AG20443 (cell line): ENCODE results near the gene TSC22D3.
"Not testable (repeated sequence)": the region's sequence is repeated elsewhere in the genome, so short reads cannot be mapped to it uniquely, and the experiment has no call there.

Source experiments
- DNase-seq: peaks from one replicate; pipeline ENCODE4 v3.0.0; 2012; ENCODE audit warnings: low spot score, mixed read lengths

TSC22D3 gene

DNA sequence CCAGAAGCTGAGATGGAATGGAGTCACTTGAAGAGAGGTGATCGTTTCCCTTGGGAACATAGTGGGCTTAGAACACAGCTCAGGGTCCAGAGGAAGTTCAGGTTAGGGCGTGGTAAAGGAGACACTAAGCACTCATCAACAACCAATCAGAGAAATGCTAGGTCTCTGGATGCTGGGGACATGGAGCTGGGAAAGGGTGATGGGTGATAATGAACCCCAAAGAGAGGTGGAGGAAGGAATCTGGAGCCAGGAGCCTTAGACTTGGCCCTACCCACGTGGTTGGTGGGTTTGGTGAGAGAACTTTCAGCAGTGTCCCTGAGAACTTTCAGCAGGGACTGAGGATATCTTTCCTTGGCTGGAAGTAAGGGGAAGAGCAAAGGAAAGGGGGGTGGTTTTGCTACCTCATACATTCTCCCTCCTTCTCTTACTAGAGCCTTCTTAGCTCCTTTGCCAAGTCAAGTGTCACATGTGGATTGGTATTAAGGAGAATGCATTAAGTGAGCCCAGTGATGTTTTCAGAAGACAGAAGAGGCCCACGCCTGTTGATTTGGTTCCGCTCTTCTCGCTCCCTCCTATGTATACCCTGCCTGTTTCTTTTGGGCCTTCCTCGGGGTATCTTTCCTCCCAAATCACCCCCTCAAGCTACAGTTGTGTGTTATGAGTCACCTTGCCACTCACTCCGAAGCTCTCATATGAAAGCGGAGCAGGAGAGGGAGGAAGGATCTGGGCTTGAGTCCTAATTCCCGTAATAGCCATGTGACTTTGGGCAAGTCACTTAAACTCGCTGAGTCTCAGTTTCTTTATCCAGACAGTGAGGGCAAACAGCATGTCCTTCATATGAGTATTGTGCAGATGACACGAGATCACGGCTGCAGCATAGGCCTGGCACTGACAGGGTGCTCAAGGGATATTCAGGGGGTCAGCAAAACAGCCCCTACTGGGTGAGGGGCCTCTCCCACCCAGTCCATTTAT lies 63.1 kb downstream of the TSC22D3 start:
- DNase-seq: peak; percentile 7

GRCh38 chrX:107711521-107712181 lies 63.9 kb downstream of the TSC22D3 start:
- no peak for DNase-seq

- DNase-seq: peak; percentile 78
Observed at GRCh38 chrX:107710617-107711391, 64.8 kb downstream of the TSC22D3 start.

- DNase-seq: no peak
Observed at GRCh38 chrX:107709266-107709806, 66.3 kb downstream of the TSC22D3 start.

GRCh38 chrX:107708762-107709161 lies 66.8 kb downstream of the TSC22D3 start:
- no peak for DNase-seq

- DNase-seq: no peak
Observed at GRCh38 chrX:107707866-107708265, 67.7 kb downstream of the TSC22D3 start.

- DNase-seq: no peak
Observed at GRCh38 chrX:107706309-107706708, 69.3 kb downstream of the TSC22D3 start.

GRCh38 chrX:107704587-107704986 lies 71.0 kb downstream of the TSC22D3 start:
- DNase-seq: no peak

GRCh38 chrX:107704181-107704580 lies 71.4 kb downstream of the TSC22D3 start:
- no peak for DNase-seq

DNA sequence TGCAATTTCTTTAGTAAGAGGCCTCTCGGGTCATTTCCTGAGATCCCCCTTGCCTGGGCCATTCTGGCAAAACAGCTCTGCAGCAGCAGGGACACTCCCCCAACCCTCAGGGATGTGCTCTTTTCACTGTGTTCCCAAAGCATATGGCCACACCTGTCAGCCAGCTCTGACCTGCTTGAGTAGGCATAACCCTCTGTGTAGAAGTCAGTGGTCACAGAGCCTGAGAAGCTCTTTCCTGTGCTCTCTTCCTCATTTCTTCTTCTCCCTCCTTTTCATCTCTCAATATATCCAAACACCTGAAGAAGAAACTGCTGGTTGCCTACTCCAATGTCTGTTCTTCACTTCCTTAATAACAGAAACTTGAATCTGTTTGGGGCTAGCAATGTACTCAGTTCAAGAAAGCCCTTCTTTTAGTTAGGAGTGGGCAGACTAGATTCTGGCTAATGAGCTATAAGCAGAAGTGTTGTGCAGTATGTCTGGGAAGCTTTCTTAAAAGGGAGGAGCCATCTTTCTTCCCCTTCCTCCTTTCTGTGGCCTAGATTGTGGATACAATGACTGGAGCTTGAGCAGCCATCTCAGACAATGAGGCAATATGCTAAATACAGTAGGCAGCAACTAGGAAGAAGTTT lies 74.0 kb downstream of the TSC22D3 start:
- no peak for DNase-seq

GRCh38 chrX:107700790-107701189 lies 74.8 kb downstream of the TSC22D3 start:
- DNase-seq: no peak

GRCh38 chrX:107700317-107700774 lies 75.2 kb downstream of the TSC22D3 start:
- peak; percentile 28 for DNase-seq

- no peak for DNase-seq
Observed at GRCh38 chrX:107699616-107700015, 76.0 kb downstream of the TSC22D3 start.

DNA sequence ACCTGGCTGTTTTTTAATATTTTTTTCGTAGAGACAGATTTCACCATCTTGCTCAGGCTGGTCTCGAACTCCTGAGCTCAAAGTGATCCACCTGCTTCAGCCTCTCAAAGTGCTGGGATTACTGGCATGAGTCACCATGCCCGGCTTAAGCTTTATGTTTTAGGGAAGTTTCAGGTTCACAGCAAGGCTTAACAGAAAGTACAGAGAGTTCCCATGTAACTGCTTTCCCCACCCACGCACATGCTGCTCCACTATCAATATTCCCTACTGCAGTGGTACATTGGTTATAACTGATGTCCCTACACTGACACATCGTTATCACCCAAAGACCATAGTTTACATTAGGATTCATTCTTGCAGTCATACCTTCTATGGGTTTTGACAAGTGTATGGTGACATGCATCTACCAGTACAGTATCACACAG lies 84.6 kb downstream of the TSC22D3 start:
- DNase-seq: no peak

DNA sequence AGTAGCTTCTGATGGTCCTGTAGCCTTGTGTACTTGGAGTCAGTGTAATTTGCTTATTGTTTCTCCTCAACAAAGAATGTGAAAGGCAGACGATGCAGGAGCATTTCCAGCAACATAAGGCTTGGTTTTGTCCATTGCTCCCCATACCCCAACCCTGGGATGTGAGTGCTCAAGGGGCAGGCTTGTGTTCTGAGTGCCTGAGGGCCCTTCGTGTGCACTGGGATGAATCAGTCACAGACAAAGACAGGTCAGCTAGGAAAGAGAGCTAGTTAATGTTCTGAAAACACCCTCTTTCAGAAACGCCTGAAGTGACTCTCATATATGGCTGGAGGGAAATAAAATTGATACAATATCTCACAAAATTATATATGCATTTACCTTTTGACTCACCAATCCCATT lies 88.1 kb downstream of the TSC22D3 start:
- DNase-seq: no peak

DNA sequence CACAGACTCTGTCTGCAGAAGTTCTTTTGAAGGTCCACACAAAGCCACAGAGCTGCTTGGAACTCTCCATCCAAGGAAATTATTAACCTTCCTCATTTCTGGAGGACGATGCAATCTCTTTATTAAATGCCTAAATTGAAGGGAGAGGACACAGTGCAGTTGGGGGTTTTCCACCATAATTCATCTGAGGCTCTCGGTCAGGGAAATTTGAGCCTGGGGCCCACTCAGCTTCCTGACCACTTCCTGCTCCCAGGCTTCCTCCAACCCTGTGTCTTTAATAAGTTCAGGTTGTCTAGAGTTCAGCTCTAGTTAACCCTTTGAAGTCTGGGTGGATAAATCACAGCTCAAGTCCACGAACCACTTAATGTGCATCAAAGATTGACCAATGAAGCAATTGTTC lies 88.8 kb downstream of the TSC22D3 start:
- DNase-seq: no peak

- DNase-seq: no peak
Observed at GRCh38 chrX:107686026-107686425, 89.6 kb downstream of the TSC22D3 start.

GRCh38 chrX:107685586-107685985 lies 90.0 kb downstream of the TSC22D3 start:
- not testable (repeated sequence) for DNase-seq

DNA sequence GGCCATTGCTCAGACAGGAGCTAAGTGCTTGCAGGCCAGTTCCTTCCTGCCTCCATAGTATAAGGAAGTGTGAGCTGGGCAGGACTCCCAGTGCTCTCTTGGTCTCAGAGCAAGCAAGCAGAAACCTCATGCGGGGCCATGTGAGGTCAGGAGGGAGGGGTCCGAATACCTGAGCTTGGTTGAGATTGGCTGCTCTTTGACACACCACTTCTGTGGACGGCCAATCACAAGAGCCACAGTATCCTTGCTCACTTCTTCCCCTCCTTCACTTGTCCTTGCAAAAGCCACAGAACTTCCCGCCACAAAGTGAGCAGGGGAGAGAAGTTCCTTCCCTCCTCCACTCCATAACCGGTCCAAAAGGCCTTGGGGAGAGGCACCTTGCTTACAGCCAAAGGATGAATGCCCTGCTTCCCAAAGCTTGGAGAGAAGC lies 90.6 kb downstream of the TSC22D3 start:
- no peak for DNase-seq

DNA sequence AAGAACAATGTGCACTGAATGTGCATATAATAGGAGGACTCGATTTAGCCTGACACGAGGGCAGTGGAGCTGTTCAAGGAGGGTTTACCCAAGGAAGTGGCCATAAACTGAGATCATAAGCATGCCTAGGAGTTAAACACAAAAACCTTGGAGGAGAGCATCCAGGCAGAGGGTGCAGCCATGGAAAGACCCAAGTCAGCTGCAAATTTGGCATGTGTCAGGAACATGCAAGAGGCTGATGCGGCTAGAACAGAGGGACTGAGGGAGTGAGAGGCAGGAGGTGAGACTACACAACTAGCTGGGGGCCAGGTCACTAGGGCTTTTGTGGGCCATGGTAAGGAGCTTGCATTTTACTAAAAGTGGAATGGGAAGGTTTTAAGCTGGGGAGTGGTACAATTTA lies 91.7 kb downstream of the TSC22D3 start:
- DNase-seq: no peak

GRCh38 chrX:107683124-107683895 lies 92.3 kb downstream of the TSC22D3 start:
- no peak for DNase-seq
